ENCODE results near the gene PRKN. TPM values are rescaled to one million over a fixed set of nuclear protein-coding genes. Genes with fewer than 3 reads are reported as not detected.

Gene PRKN
- total RNA-seq, 1 donor = 6.1 TPM

DNA sequence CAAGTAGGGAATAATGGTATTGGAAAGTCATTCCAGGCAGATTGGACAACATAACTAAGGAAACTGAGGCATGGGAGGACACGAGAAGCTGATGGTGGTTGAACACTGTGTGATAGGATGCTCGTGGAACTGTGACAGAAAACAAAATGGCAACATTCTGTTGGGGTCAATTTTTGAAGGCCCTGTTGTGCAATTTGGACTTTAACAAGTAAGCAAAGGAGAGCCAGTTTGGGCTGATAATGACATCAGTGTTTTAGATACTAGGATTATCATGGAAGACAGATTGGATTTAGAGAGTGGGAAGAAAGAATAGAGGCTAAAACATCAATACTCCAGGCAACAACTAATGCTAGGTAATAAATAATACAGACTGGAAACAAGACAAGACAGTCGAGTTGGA, 53.1 kb downstream of the PRKN start:
- Histone ChIP-seq H3K4me3 (ENCODE audit: low read length) (no peak overlapping the region), H3K27me3 (ENCODE audit: insufficient read depth, low read length) (no peaks in the 10 kb centered on the region), H3K9me3 (ENCODE audit: low read depth, low read length) (no peaks in the 10 kb centered on the region), H3K4me1 (ENCODE audit: insufficient read depth, low read length) (no peaks in the 10 kb centered on the region)

DNA sequence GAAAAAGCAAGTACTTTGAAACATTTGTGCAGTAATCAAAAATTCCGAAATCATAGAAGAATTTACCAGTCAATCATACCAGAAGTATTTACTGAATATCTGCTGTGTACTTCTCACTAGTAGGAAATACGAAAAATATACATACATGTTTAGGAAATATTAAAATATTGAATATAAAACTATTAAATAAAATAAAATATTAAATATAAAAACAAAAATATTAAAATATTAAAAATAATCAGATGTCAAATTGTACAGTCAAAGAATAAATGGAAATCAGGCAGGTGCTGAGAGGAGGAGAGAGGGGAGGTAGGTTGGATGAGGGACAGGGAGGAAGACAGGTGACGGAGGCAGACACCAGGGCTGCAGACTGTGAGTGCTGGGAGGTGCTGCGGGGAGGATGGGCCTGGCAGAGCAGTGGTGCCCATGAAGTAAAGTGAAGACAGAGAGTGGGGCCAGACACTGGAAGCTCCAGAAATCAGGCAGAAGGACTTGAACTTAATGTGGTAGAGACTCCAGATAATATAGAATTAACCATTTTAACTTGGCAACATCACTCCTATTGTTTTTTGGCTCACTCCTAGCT, 55.9 kb downstream of the PRKN start:
- Histone ChIP-seq H3K9me3 (ENCODE audit: low read depth, low read length) (no peaks in the 10 kb centered on the region), H3K4me3 (ENCODE audit: low read length) (no peak overlapping the region), H3K4me1 (ENCODE audit: insufficient read depth, low read length) (no peaks in the 10 kb centered on the region), H3K27me3 (ENCODE audit: insufficient read depth, low read length) (no peaks in the 10 kb centered on the region)

DNA sequence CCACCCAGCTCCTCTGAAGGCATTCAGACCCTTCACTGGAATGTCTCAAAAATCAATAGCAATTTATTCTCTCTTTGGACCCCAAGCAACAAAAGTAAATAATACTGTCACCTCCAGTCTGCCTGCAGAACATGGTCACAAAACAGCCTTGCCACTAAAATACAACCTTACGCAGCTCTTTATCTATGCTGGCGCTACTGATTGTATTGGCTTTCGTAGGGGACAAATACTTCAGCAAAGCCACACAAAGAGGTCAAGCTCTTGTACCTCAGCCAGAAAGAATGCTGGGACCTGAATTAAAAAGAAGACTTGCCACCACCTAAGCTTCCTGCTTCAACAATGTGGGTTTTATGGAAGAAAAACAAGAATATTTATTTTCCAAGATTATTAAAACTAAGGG, 57.2 kb downstream of the PRKN start:
- Histone ChIP-seq H3K27me3 (ENCODE audit: insufficient read depth, low read length) (no peaks in the 10 kb centered on the region), H3K4me3 (ENCODE audit: low read length) (no peak overlapping the region), H3K4me1 (ENCODE audit: insufficient read depth, low read length) (no peaks in the 10 kb centered on the region)

DNA sequence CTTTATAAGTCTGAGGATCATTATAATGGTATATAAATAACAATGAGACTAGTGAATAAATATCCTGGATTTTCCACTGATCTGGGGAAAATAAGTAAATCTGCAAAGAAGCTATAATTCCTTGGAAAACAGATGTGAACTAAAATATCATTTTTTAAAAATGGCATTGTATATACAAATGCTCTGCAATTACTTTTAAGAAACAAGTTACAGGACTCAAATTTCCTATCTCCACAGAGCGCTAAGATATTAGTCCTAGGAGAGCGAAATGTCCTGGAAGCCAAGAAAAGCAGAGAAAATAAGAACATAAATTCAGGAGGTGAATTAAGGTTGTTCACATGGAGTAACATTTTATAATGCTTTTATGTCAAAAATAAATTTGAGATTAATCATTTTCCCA, 61.3 kb downstream of the PRKN start:
- no peaks in the 10 kb centered on the region for H3K4me1 ChIP-seq (ENCODE audit: insufficient read depth, low read length)
- H3K9me3 ChIP-seq (ENCODE audit: low read depth, low read length) = no peaks in the 10 kb centered on the region
- no peak overlapping the region for H3K4me3 ChIP-seq (ENCODE audit: low read length)
- no peaks in the 10 kb centered on the region for H3K27me3 ChIP-seq (ENCODE audit: insufficient read depth, low read length)

More for the DNA sequence above, 57.2 kb downstream of the PRKN start:
- no peaks in the 10 kb centered on the region for H3K9me3 ChIP-seq (ENCODE audit: low read depth, low read length)

DNA sequence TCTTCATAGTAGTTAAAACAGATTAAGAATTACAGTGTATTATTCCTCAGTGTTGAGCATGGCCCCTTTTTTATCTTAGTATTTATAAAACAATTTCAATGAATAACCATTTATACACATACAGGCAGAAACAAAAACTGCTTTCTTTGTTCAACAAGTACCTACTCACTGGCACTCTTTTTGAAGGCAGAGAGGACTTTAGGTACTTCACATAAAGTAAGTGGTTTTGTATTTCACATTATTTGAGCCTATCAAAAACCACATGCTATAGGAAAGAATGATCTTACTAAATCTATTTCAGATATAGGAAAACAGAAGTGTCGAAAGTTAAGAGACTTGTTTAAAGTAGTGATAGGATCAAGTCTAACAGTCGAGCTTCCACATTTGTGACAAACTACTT, 73.8 kb downstream of the PRKN start:
- Histone ChIP-seq H3K4me3 (ENCODE audit: low read length) (no peak overlapping the region), H3K9me3 (ENCODE audit: low read depth, low read length) (no peaks in the 10 kb centered on the region), H3K4me1 (ENCODE audit: insufficient read depth, low read length) (no peaks in the 10 kb centered on the region), H3K27me3 (ENCODE audit: insufficient read depth, low read length) (no peaks in the 10 kb centered on the region)

DNA sequence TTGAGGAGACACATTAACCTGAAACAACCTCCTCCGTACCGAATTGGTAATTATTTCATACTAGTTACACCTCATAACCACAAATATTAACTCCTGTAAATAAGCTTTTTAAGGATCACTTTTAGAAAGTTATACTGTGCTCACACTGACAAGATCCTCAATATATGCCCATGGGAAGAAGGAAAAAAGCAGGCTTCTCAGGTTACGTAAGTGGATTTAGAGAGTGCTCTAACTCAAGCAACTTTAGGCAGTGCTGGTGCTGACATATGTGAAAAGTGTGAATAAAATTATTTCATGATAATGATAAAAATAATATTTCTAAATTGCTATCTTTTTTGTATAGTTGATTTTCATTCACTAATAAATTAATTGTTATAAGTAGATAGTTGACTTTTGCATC, 76.1 kb downstream of the PRKN start:
- H3K4me3 ChIP-seq (ENCODE audit: low read length) = no peak overlapping the region
- no peaks in the 10 kb centered on the region for H3K9me3 ChIP-seq (ENCODE audit: low read depth, low read length)
- no peaks in the 10 kb centered on the region for H3K27me3 ChIP-seq (ENCODE audit: insufficient read depth, low read length)
- no peaks in the 10 kb centered on the region for H3K4me1 ChIP-seq (ENCODE audit: insufficient read depth, low read length)

DNA sequence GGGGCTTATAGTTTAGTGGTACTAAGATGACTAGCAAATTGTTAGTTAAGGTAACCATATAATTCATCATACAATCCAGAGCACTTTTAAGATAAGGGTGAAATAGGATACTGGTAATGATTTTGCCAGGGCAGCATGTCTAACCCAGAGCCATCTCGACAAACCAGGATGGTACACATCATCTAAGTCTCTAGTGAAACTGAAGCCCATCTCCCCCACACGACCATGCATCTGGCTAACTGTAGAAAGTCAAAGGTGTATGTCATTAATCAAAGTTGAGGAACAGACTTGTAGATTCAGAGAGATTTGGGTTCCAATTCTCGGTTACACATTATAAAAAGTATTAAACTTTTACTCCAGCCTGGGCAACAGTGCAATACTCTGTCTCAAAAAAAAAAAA, 78.3 kb downstream of the PRKN start:
- Histone ChIP-seq H3K4me1 (ENCODE audit: insufficient read depth, low read length) (no peaks in the 10 kb centered on the region), H3K4me3 (ENCODE audit: low read length) (no peak overlapping the region), H3K9me3 (ENCODE audit: low read depth, low read length) (no peaks in the 10 kb centered on the region), H3K27me3 (ENCODE audit: insufficient read depth, low read length) (no peaks in the 10 kb centered on the region)

DNA sequence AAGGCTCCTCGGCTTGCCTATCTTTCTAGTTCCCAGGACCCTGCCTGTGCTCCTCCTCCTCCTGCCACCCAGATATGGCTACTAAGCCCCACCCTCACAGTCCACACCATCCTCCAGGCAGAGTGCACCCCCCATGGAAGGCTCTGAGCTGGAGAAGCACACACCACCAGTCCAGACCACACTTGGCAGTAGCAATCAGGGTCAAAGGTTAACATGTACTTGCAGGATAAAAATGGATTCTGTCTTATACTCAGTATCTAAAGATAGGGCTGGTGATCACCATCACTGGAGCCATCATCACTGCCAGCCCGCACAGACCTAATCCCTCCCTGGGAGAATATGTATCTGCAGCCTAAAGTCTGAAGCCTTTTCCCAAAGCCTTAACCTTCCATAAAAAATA, 83.4 kb downstream of the PRKN start:
- H3K9me3 ChIP-seq (ENCODE audit: low read depth, low read length) = no peaks in the 10 kb centered on the region

DNA sequence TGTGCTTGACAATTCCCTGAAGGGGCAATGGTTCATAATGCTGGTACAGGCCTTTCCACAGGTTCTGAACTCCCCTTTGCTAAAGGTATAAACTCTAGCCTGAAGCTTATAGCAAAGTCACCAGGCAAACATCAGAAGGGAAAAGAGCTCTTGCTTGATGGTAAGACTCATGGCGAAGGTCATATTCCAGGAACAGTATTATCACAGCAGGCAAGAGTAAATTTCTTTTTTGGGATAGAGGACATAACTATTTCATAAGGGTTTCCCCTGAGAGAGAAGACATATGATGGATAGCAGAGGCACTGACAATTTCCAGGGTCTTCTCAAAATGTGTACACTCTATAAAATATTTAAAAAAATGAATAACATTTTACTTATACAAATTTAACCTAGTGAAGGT, 86.8 kb downstream of the PRKN start:
- no peak overlapping the region for H3K4me3 ChIP-seq (ENCODE audit: low read length)
- H3K27me3 ChIP-seq (ENCODE audit: insufficient read depth, low read length) = no peaks in the 10 kb centered on the region
- H3K9me3 ChIP-seq (ENCODE audit: low read depth, low read length) = no peaks in the 10 kb centered on the region
- H3K4me1 ChIP-seq (ENCODE audit: insufficient read depth, low read length) = no peaks in the 10 kb centered on the region

More for the DNA sequence above, 83.4 kb downstream of the PRKN start:
- no peak overlapping the region for H3K4me3 ChIP-seq (ENCODE audit: low read length)
- no peaks in the 10 kb centered on the region for H3K4me1 ChIP-seq (ENCODE audit: insufficient read depth, low read length)
- no peaks in the 10 kb centered on the region for H3K27me3 ChIP-seq (ENCODE audit: insufficient read depth, low read length)

DNA sequence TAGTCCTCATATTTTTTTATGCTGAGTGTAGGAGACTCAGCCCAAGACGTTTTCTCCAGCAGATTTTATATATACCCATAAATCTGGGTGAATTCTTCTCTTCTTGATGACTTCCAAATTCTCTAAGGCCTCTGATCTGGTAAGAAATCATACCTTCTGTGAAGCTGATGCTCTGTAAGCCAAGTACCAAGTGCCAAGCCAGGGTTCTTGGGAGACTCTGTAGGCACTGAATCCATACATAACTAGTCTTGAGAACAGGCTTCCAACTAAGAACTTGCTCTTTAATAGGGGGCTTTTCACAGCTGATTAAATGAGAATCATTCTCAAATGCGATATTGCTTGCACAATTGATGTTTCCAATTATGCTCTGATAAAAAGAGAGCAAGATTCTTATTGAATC, 87.6 kb downstream of the PRKN start:
- H3K4me3 ChIP-seq (ENCODE audit: low read length) = no peak overlapping the region
- H3K9me3 ChIP-seq (ENCODE audit: low read depth, low read length) = no peaks in the 10 kb centered on the region
- H3K4me1 ChIP-seq (ENCODE audit: insufficient read depth, low read length) = no peaks in the 10 kb centered on the region
- H3K27me3 ChIP-seq (ENCODE audit: insufficient read depth, low read length) = no peaks in the 10 kb centered on the region

DNA sequence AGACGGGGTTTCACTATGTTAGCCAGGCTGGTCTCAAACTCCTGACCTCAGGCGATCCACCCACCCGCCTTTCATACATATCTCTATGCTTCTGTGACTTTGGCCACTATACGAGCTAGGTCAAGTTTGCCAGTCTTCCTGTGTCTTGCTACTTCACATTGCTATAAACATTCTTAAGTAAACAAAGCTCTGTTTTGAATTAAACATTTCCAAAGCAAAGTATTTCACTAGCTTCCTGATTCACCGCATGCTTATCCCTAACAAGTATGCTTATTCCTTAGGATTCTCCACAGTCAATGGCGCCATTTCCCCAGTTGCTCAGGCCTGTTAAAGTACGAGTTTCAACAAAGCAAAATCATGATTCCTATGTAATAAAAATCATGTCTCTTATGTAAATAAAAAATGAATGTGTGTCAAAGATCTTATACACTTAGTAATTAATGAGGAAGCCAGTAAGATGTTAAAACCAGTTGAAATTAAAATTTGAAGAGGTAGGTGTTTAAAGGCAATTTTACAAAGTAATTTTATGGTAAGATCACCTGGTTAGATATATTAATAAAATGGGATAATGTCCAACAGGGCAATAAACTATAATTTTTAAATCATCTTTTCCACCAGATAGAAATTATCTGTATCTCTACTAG, 88.5 kb downstream of the PRKN start:
- no peaks in the 10 kb centered on the region for H3K9me3 ChIP-seq (ENCODE audit: low read depth, low read length)
- no peaks in the 10 kb centered on the region for H3K4me1 ChIP-seq (ENCODE audit: insufficient read depth, low read length)
- no peak overlapping the region for H3K4me3 ChIP-seq (ENCODE audit: low read length)
- H3K27me3 ChIP-seq (ENCODE audit: insufficient read depth, low read length) = no peaks in the 10 kb centered on the region

DNA sequence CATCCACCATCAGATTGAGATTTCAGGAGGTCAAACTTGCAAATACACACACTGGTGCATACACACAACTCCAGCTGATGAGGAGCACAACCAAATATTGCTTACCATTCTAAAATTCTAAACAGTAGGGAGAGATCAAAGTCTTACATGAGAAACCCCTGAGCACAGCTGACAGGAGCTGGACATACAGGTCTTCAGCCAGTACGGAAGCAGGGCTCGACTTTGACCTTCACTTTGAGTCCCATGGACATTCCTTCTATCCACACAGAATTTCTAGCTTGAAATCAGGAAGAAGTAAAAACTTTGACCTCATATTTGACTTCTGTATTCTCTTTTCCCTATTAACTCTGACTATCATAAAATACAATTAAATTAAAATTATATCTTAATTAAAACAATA, 90.2 kb downstream of the PRKN start:
- no peak overlapping the region for H3K4me3 ChIP-seq (ENCODE audit: low read length)
- peaks cover under 1% of the 10 kb centered on the region for H3K9me3 ChIP-seq (ENCODE audit: low read depth, low read length)
- no peaks in the 10 kb centered on the region for H3K27me3 ChIP-seq (ENCODE audit: insufficient read depth, low read length)
- no peaks in the 10 kb centered on the region for H3K4me1 ChIP-seq (ENCODE audit: insufficient read depth, low read length)

DNA sequence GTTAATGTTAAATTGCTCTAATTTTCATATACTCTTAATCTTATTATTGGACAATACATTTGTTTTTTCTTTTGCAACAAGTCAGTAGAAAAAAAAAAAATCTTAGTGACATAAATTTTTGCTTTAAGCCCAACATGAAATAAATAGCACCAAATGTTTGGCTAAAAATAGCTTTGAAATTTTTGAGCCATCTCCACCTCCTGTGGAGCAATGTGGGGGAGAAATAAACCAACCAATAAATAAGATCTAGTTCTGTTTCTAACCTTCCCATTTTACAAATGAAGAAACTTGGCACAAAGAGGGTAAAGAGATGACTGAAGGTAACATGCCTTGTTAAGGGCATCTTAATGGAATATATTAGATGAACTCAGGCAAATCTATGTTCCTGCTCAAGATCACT, 91.4 kb downstream of the PRKN start:
- Histone ChIP-seq H3K4me3 (ENCODE audit: low read length) (no peak overlapping the region), H3K4me1 (ENCODE audit: insufficient read depth, low read length) (no peaks in the 10 kb centered on the region)

DNA sequence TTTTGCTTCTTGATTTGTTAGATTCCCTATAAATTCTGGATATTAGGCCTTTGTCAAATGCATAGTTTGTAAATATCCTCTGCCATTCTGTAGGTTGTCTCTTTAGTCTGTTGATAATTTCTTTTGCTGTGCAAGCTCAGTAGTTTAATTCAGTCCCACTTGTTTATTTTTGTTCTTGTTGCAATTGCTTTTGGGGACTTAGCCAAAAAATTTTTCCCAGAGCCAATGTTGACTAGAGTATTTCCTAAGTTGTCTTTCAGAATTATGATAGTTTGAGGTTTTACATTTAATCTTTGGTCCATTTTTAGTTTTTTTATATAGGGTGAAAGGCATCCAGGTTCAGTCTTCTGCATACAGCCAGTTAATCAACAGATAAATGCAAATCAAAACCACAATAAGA, 96.0 kb downstream of the PRKN start:
- no peaks in the 10 kb centered on the region for H3K4me1 ChIP-seq (ENCODE audit: insufficient read depth, low read length)
- H3K27me3 ChIP-seq (ENCODE audit: insufficient read depth, low read length) = no peaks in the 10 kb centered on the region
- H3K4me3 ChIP-seq (ENCODE audit: low read length) = no peak overlapping the region
- H3K9me3 ChIP-seq (ENCODE audit: low read depth, low read length) = peaks cover 6% of the 10 kb centered on the region

More for the DNA sequence above, 91.4 kb downstream of the PRKN start:
- H3K9me3 ChIP-seq (ENCODE audit: low read depth, low read length) = peaks cover 6% of the 10 kb centered on the region
- H3K27me3 ChIP-seq (ENCODE audit: insufficient read depth, low read length) = no peaks in the 10 kb centered on the region

DNA sequence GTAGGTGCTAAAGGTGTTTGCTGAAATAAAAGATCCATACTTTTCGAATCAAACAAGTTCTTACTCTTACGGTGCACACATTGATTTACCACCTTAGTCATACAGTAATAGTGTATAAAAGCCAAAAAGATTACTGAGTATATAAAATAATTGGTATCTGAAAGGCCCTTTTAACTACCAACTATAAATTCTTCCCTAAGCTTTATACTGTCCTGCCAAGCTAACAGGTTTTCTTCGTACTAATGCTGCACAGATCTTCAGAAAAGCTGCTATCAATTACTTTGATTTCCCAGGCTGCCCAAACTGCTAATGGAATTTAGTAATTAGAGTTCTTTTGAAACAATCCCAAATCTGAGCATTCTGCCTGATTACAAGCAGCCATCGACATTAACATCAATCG, 97.5 kb downstream of the PRKN start:
- Histone ChIP-seq H3K27me3 (ENCODE audit: insufficient read depth, low read length) (no peaks in the 10 kb centered on the region), H3K4me1 (ENCODE audit: insufficient read depth, low read length) (no peaks in the 10 kb centered on the region), H3K9me3 (ENCODE audit: low read depth, low read length) (peaks cover 6% of the 10 kb centered on the region), H3K4me3 (ENCODE audit: low read length) (no peak overlapping the region)

DNA sequence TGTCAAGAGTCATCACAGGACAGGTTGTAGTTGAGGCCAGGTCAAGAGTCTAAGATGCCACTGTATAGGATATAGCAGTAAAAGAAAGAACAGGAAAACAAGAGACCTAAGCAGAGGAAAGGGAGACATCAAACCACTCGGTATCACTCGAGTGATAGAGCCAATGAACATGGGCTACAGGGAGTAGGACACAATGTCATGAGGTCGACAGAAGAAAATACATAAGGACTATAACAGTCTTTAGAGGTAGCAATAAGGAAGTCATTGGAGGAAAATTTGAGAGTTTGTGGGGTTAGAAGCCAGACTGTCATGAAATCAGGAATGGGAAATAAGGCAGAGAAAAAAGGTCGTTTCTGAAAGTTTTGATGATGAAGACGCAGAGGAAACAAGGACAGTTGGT, 99.7 kb downstream of the PRKN start:
- no peaks in the 10 kb centered on the region for H3K27me3 ChIP-seq (ENCODE audit: insufficient read depth, low read length)
- no peak overlapping the region for H3K4me3 ChIP-seq (ENCODE audit: low read length)
- H3K9me3 ChIP-seq (ENCODE audit: low read depth, low read length) = peaks cover 6% of the 10 kb centered on the region
- no peaks in the 10 kb centered on the region for H3K4me1 ChIP-seq (ENCODE audit: insufficient read depth, low read length)
